Mesothelial cell of epicardium (in vitro differentiated cells): ENCODE measurements around the gene FOXC2. TPM values are rescaled to one million over a fixed set of nuclear protein-coding genes. Genes with fewer than 3 reads are reported as not detected.

ENCODE experiments used
- DNase-seq, 2 experiments: peaks; one replicate each; pipeline ENCODE4 v3.0.0; 2021; ENCODE audit warnings: low spot score in 2 of 2; ENCODE audit not compliant: unreplicated experiment in 2 of 2
- H3K27ac Mint-ChIP-seq: 2 replicates; pipeline ENCODE4 v1.8.0; 2021; ENCODE audit warnings: mixed read lengths
- H3K27me3 Mint-ChIP-seq: 2 replicates; pipeline ENCODE4 v1.8.0; 2021; ENCODE audit warnings: low read depth, mixed read lengths
- H3K36me3 Mint-ChIP-seq: 2 replicates; pipeline ENCODE4 v1.8.0; 2021; ENCODE audit warnings: mixed read lengths
- H3K4me1 Mint-ChIP-seq: 2 replicates; pipeline ENCODE4 v1.8.0; 2021; ENCODE audit warnings: mixed read lengths
- H3K4me3 Mint-ChIP-seq: 2 replicates; pipeline ENCODE4 v1.8.0; 2021; ENCODE audit warnings: mild to moderate bottlenecking, moderate library complexity, mixed read lengths
- H3K9me3 Mint-ChIP-seq: 2 replicates; pipeline ENCODE4 v1.8.0; 2021; ENCODE audit warnings: mixed read lengths
- total RNA-seq: library from RNA; stranded (reverse); gene quantifications from 3 replicates; pipeline ENCODE4 v1.2.1, GENCODE V29; 2021
- TF ChIP-seq, protein P1 (sequence below): fragments of 200-600 bp; sonication (generic); IDR thresholded peaks from one replicate; pipeline ENCODE4 v1.5.0; 2021; ENCODE audit warnings: antibody characterized with exemption; ENCODE audit not compliant: unreplicated experiment

Gene FOXC2
- total RNA-seq, 1 donor from 2014 or later = 12.3 TPM

GRCh38 chr16:86573646-86574508 lies 7.2 kb downstream of the FOXC2 start:
- Mint-ChIP-seq H3K4me3 (no peak overlapping the region), H3K27me3 (peaks cover 85% of the 10 kb centered on the region), H3K9me3 (no peaks in the 10 kb centered on the region), H3K4me1 (peaks cover 57% of the 10 kb centered on the region), H3K27ac (no peak overlapping the region), H3K36me3 (peaks cover 6% of the 10 kb centered on the region)
- TF ChIP-seq, protein P1, sequence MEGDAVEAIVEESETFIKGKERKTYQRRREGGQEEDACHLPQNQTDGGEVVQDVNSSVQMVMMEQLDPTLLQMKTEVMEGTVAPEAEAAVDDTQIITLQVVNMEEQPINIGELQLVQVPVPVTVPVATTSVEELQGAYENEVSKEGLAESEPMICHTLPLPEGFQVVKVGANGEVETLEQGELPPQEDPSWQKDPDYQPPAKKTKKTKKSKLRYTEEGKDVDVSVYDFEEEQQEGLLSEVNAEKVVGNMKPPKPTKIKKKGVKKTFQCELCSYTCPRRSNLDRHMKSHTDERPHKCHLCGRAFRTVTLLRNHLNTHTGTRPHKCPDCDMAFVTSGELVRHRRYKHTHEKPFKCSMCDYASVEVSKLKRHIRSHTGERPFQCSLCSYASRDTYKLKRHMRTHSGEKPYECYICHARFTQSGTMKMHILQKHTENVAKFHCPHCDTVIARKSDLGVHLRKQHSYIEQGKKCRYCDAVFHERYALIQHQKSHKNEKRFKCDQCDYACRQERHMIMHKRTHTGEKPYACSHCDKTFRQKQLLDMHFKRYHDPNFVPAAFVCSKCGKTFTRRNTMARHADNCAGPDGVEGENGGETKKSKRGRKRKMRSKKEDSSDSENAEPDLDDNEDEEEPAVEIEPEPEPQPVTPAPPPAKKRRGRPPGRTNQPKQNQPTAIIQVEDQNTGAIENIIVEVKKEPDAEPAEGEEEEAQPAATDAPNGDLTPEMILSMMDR = no peak
- no peak for DNase-seq

- Mint-ChIP-seq H3K36me3 (peaks cover 6% of the 10 kb centered on the region), H3K4me1 (peaks cover 55% of the 10 kb centered on the region), H3K27ac (no peak overlapping the region), H3K27me3 (peaks cover 82% of the 10 kb centered on the region), H3K4me3 (no peak overlapping the region), H3K9me3 (no peaks in the 10 kb centered on the region)
- TF ChIP-seq, protein P1 = no peak
- no peak for DNase-seq
These were observed 8.0 kb downstream of the FOXC2 start for GRCh38 chr16:86574646-86575045.

GRCh38 chr16:86575095-86575685 lies 8.6 kb downstream of the FOXC2 start:
- TF ChIP-seq, protein P1 = no peak
- Mint-ChIP-seq H3K9me3 (no peaks in the 10 kb centered on the region), H3K4me1 (peaks cover 53% of the 10 kb centered on the region), H3K36me3 (peaks cover 6% of the 10 kb centered on the region), H3K27me3 (peaks cover 82% of the 10 kb centered on the region), H3K4me3 (peak overlapping the region; percentile 84), H3K27ac (peak overlapping the region; percentile 50)
- DNase-seq = no peak

- Mint-ChIP-seq H3K27me3 (peaks cover 82% of the 10 kb centered on the region), H3K27ac (peak overlapping the region; percentile 96), H3K36me3 (no peaks in the 10 kb centered on the region), H3K4me1 (peaks cover 53% of the 10 kb centered on the region), H3K9me3 (no peaks in the 10 kb centered on the region), H3K4me3 (peak overlapping the region; percentile 84)
- TF ChIP-seq, protein P1 = peak; percentile 61
- DNase-seq = peak; percentile 82 to 88
These were observed 9.3 kb downstream of the FOXC2 start for GRCh38 chr16:86575754-86576557.

- no peak for DNase-seq
- Mint-ChIP-seq H3K4me1 (peaks cover 52% of the 10 kb centered on the region), H3K27me3 (peaks cover 82% of the 10 kb centered on the region)
These were observed 10.1 kb downstream of the FOXC2 start for GRCh38 chr16:86576591-86577313.

More at GRCh38 chr16:86576591-86577313, 10.1 kb downstream of the FOXC2 start:
- TF ChIP-seq, protein P1 = no peak
- Mint-ChIP-seq H3K36me3 (no peaks in the 10 kb centered on the region), H3K4me3 (peak overlapping the region; percentile 84), H3K27ac (peak overlapping the region; percentile 96), H3K9me3 (no peaks in the 10 kb centered on the region)
